Cardiac ventricle fibroblast (primary cell): ENCODE measurements around the gene OR6C65. TPM values are rescaled to one million over a fixed set of nuclear protein-coding genes. Genes with fewer than 3 reads are reported as not detected.

Experiments used
- total RNA-seq: library from RNA; depleted of rRNA; stranded (reverse); fragments of >200 nt; gene quantifications from 2 replicates; pipeline ENCODE4 v1.2.3, GENCODE V29; 2015

Gene OR6C65
- not detected in 2 replicates for total RNA-seq

DNA sequence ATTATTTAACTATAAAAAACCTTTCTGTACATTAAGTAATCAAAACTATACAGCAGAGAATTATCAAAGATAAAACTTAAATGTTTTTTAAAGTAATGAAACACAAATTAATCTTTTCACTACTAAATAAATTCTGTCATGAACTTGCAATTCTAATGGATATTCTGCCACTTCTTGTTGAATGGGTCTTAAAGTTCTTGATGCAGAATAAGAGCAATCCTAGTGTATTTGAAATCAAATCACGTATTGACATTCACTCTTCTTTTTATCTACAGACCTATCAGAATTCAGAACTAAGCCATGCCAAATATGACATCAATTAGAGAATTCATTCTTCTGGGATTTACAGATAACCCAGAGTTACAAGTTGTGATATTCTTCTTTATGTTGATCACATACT is at the start of gene OR6C65:
OR6C65 (plus strand) TSS at position 301 of the 400 bp plus-strand sequence; CDS start at position 301, 0 bp downstream.

DNA sequence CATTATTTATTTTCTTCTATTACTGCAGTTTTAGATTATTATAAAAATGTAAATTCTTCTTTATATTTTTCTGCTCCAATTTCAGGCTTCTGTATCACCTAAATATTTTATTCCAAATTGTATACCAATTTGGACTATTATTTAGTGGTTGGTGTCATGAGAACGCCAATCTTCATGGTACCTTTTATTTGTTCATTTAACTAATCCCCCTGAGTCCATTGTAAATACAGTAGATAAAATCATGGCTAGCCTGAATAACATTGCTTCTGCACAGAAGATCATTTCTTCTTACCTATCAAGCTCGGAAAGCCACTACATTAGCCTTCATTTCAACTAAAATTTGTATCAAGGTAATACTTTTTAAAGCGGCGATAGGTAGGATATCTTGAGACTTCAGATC is 37.7 kb upstream of the OR6C65 start, which contains the start of gene OR6C75:
OR6C75 (plus strand) TSS at position 301 of the 400 bp plus-strand sequence. CDS start 2,136 bp downstream, outside the sequence.

DNA sequence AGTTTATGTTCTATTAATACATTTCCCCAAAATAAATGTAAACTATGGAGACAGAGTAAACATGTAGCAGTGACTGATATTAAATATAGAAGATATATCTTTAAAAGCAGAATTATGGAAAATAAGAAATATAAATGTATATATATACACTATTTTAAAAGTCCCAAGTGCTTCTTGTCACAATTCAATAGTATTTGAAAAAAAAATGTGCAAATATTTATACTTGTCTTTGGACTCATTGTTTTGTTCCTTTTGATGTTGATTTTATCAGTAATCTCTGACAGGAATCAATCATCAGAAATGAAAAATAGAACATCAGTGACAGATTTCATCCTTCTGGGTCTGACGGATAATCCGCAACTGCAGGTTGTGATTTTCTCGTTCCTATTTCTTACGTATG is 25.6 kb downstream of the OR6C65 start, which contains the start of gene OR6C76:
OR6C76 (plus strand) TSS at position 301 of the 400 bp plus-strand sequence; CDS start at position 301, 0 bp downstream.

DNA sequence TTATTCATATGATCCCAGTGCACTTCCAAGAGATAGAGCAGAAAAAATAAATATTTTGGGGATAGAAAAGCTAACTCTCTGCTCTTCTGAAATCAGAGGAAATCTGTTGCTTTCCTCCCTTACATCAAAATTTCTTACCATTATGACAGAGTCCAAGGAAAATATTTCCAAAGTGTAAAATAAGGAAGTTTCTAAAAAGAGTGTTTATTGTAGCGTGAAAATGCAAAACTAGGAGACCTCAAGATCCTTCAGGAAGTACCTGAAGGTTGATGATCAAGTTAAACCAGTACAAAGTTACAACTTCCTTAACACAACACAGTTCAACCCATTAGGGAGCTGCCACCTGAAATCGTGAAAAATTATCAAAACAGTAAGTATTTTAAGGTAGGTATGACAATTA is 43.4 kb downstream of the OR6C65 start, which contains the start of gene OR6C2:
OR6C2 (plus strand) TSS at position 301 of the 400 bp plus-strand sequence. CDS start 8,138 bp downstream, outside the sequence.

Other genes starting within 250 kb of the OR6C65 start
- not detected in 2 replicates for gene OR10A7, start 179.5 kb upstream of the OR6C65 start, total RNA-seq
- gene OR6C74, start 155.9 kb upstream of the OR6C65 start, total RNA-seq: not detected in 2 replicates
- not detected in 2 replicates for gene OR6C6, start 104.0 kb upstream of the OR6C65 start, total RNA-seq
- gene OR6C1, start 86.2 kb upstream of the OR6C65 start, total RNA-seq: not detected in 2 replicates
- gene OR6C3, start 69.8 kb upstream of the OR6C65 start, total RNA-seq: not detected in 2 replicates
- not detected in 2 replicates for gene OR6C75, start 37.6 kb upstream of the OR6C65 start, total RNA-seq
- gene OR6C76, start 25.7 kb downstream of the OR6C65 start, total RNA-seq: not detected in 2 replicates
- gene OR6C2, start 43.5 kb downstream of the OR6C65 start, total RNA-seq: not detected in 2 replicates
- not detected in 2 replicates for gene OR6C70, start 69.6 kb downstream of the OR6C65 start, total RNA-seq
- gene OR6C68, start 91.8 kb downstream of the OR6C65 start, total RNA-seq: not detected in 2 replicates
- not detected in 2 replicates for gene OR6C4, start 149.1 kb downstream of the OR6C65 start, total RNA-seq
- gene OR2AP1, start 171.9 kb downstream of the OR6C65 start, total RNA-seq: not detected in 2 replicates
- gene OR10P1, start 236.4 kb downstream of the OR6C65 start, total RNA-seq: not detected in 2 replicates